ENCODE measurements around the gene SDF4. TPM values are rescaled to one million over a fixed set of nuclear protein-coding genes. Genes with fewer than 3 reads are reported as not detected.

Gene SDF4
- total and polyA plus RNA-seq, 2 of the 13 experiments (the other 11 are each of a cell fraction or from before 2014, with no cell fraction given), result 80.8 to 107 TPM

DNA sequence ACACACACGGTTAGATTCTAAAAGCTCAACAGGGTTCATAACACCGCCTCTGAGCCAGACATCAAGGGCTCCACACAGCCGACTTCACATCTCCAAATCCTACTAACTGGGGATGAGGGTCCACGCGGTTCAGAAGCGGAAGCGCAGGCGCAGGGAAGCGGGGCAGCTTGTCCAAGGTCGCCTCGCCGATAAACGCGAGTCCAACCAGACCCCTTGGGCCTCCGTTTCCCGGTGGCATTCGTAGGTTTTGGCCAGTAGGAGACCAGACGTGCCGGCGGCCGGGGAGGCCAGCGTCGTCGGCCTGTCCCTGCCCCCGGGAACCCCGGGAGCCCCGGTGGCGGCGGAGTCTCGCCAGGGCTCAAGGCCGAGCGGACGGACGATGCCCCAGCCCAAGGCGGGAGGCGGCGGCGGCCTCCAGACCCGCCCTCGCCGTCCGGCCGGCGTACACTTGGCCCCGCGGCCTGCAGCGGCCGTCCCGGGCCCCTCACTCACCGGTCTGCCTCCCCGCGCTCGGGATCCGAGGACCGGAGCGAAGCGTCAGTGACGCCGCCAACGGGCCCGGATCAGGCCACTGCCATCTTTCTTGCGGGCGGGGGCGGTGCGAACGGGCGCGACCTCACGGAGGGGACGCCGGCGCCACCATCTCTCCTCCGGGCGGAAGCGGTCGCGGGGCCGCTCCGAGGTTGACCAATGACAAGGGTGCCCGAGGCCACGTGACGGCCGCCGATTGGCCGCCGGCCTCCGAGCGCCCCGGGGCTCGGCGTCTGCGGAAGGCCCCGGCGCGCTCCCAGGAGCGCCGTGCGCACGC is at the start of gene SDF4 (continued):
- TF ChIP-seq MIER2 (CRISPR knock-in tag; IDR thresholded peaks at IDR 0.05) (no peak), MAF1 (CRISPR knock-in tag; IDR thresholded peaks at IDR 0.05; ENCODE audit: borderline replicate concordance) (0 out of 2 replicates have a peak, but pooled peaks have one; percentile 28), ZNF354B (CRISPR knock-in tag; IDR thresholded peaks at IDR 0.05) (no peak), KDM6A (CRISPR knock-in tag; IDR thresholded peaks at IDR 0.05; ENCODE audit: low read depth) (no peak), NFYC (CRISPR knock-in tag; IDR thresholded peaks at IDR 0.05) (peak; percentile 90), ZNF589 (CRISPR knock-in tag; conservative IDR thresholded peaks at IDR 0.05) (0 out of 2 replicates have a peak, but pooled peaks have one; percentile 36), U2AF2 (IDR thresholded peaks at IDR 0.05; ENCODE audit: low read depth, low read length) (no peak), SMAD1 (CRISPR knock-in tag; IDR thresholded peaks at IDR 0.05; ENCODE audit: borderline replicate concordance, low read depth) (no peak; the same call in 1 of the 2 replicates), CBX1 (IDR thresholded peaks at IDR 0.05; ENCODE audit: low read depth) (no peak), TSC22D2 (CRISPR knock-in tag; IDR thresholded peaks at IDR 0.05; ENCODE audit: borderline replicate concordance) (peak; percentile 40; the same call in 1 of the 2 replicates), RFXANK (CRISPR knock-in tag; IDR thresholded peaks at IDR 0.05) (no peak), ZNF777 (CRISPR knock-in tag; IDR thresholded peaks at IDR 0.05) (0 out of 2 replicates have a peak, but pooled peaks have one; percentile 55), ZNF207 (IDR thresholded peaks at IDR 0.05; ENCODE audit: borderline replicate concordance) (no peak), ZNF317 (CRISPR knock-in tag; IDR thresholded peaks at IDR 0.05) (no peak; the same call in 1 of the 2 replicates), U2AF1 (optimal IDR thresholded peaks at IDR 0.05; ENCODE audit: low read depth, low read length) (no peak), ZSCAN21 (CRISPR knock-in tag; IDR thresholded peaks at IDR 0.05; ENCODE audit: borderline replicate concordance) (peak; percentile 58; the same call in 1 of the 2 replicates), KLF13 (CRISPR knock-in tag; IDR thresholded peaks at IDR 0.05) (no peak), ZFP36 (IDR thresholded peaks at IDR 0.05; ENCODE audit: borderline replicate concordance, low read depth, low read length, partially characterized antibody) (no peak)
- TF ChIP-seq, protein P1, sequence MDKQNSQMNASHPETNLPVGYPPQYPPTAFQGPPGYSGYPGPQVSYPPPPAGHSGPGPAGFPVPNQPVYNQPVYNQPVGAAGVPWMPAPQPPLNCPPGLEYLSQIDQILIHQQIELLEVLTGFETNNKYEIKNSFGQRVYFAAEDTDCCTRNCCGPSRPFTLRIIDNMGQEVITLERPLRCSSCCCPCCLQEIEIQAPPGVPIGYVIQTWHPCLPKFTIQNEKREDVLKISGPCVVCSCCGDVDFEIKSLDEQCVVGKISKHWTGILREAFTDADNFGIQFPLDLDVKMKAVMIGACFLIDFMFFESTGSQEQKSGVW (CRISPR knock-in tag; IDR thresholded peaks at IDR 0.05; ENCODE audit: borderline replicate concordance), result no peak
- TF ChIP-seq, protein P2, sequence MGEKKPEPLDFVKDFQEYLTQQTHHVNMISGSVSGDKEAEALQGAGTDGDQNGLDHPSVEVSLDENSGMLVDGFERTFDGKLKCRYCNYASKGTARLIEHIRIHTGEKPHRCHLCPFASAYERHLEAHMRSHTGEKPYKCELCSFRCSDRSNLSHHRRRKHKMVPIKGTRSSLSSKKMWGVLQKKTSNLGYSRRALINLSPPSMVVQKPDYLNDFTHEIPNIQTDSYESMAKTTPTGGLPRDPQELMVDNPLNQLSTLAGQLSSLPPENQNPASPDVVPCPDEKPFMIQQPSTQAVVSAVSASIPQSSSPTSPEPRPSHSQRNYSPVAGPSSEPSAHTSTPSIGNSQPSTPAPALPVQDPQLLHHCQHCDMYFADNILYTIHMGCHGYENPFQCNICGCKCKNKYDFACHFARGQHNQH (CRISPR knock-in tag; IDR thresholded peaks at IDR 0.05), result peak; percentile 71
- TF ChIP-seq, protein P3, sequence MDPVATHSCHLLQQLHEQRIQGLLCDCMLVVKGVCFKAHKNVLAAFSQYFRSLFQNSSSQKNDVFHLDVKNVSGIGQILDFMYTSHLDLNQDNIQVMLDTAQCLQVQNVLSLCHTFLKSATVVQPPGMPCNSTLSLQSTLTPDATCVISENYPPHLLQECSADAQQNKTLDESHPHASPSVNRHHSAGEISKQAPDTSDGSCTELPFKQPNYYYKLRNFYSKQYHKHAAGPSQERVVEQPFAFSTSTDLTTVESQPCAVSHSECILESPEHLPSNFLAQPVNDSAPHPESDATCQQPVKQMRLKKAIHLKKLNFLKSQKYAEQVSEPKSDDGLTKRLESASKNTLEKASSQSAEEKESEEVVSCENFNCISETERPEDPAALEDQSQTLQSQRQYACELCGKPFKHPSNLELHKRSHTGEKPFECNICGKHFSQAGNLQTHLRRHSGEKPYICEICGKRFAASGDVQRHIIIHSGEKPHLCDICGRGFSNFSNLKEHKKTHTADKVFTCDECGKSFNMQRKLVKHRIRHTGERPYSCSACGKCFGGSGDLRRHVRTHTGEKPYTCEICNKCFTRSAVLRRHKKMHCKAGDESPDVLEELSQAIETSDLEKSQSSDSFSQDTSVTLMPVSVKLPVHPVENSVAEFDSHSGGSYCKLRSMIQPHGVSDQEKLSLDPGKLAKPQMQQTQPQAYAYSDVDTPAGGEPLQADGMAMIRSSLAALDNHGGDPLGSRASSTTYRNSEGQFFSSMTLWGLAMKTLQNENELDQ (CRISPR knock-in tag; IDR thresholded peaks at IDR 0.05; ENCODE audit: borderline replicate concordance), result no peak
